HG03432 (cell line): ENCODE data around the gene MYG1.
"Not testable (repeated sequence)": the region's sequence is repeated elsewhere in the genome, so short reads cannot be mapped to it uniquely, and the experiment has no call there.

Experiments
- ATAC-seq: cut with Tn5 transposase; IDR thresholded peaks from one replicate; pipeline ENCODE4 v1.9.1; 2021; ENCODE audit warnings: mild to moderate bottlenecking, moderate library complexity; ENCODE audit not compliant: unreplicated experiment

The MYG1 gene

DNA sequence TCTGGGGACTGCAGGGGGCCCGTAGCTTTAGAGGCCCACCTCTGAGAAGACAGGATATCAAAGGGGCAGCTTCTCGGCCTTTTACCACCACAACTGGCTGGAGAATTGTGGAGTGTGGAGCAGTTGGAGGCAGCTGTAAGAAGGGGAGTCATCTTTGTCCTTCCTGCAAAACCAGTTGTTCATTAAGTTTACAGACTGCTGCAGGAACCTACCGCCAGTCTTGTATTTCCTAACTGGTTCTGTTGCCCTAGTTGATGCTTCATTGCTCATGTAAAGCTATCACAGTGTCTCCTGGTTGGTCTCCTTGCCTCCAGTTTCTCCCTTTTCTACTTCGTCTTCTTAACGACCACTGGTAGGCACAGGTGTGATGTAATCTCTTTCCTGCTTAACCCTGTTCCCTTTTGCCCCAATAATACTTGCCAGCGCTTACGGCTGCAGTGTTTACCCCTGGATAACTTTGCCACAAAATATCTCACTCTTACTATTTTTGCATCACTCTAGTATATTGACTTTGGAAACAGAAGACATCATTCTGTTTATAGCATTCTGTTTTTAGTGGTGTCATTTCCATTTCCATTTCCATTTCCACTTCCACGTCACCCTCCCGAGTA is 19.5 kb upstream of the MYG1 start:
- no peak for ATAC-seq

DNA sequence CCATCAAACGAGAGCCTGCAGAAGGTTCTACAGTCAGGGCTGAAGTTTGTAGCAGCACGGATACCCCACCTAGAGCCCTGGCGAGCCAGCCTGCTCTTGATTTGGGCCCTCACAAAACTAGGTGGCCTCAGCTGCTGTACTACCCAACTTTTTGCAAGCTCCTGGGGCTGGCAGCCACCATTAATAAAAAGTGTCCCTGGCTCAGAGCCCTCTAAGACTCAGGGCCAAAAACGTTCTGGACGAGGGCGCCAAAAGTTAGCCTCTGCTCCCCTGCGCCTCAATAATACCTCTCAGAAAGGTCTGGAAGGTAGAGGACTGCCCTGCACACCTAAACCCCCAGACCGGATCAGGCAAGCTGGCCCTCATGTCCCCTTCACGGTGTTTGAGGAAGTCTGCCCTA is 13.0 kb upstream of the MYG1 start:
- no peak for ATAC-seq

DNA sequence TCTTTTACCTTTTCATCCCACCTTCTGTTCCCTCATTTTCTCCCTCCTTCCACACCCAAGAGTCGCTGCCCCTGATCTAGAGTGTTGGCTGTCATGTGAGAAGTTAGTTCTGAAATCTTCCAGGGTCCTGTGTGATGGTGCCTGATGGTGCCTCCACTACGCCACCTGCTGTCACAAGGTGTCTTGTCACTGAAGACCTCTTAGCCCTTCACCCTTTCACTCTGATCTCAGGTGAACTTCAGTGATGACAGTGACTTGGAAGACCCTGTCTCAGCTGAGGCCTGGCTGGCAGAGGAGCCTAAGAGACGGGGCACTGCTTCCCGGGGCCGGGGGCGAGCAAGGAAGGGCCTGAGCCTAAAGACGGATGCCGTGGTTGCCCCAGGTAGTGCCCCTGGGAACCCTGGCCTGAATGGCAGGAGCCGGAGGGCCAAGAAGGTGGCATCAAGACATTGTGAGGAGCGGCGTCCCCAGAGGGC is 11.7 kb upstream of the MYG1 start:
- ATAC-seq, result no peak

DNA sequence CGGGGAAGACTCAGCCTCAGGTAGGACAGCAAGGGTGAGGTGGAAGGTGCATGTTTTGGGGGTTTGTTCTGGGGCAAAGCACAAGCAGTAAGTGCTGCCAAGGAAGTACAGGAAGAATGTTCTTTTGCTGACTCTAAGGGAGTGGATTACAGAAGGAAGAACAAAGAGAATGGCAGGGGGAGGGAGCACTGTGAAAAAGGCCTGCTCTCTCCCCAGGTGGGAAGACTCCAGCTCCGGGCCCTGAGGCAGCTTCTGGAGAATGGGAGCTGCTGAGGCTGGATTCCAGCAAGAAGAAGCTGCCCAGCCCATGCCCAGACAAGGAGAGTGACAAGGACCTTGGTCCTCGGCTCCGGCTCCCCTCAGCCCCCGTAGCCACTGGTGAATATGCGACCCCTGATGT is 11.2 kb upstream of the MYG1 start:
- ATAC-seq, result no peak

DNA sequence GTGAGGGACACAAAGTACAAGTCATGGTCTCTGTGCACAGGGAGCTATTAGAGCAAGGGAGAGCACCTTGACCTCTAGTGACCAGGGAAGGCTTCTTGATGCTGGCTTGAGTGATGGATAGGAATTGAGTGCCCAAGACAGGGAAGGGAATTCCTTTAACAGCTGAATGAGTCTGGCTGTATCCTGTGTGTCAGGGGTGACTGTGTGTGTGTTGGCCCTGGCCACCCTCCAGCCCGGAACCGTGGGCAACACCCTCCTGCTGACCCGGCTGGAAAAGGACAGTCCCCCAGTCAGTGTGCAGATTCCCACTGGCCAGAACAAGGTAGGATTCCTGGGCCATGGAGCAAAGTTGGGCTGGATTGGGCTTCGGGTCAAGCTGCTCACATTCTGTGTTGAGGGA is 9.6 kb upstream of the MYG1 start:
- no peak for ATAC-seq

DNA sequence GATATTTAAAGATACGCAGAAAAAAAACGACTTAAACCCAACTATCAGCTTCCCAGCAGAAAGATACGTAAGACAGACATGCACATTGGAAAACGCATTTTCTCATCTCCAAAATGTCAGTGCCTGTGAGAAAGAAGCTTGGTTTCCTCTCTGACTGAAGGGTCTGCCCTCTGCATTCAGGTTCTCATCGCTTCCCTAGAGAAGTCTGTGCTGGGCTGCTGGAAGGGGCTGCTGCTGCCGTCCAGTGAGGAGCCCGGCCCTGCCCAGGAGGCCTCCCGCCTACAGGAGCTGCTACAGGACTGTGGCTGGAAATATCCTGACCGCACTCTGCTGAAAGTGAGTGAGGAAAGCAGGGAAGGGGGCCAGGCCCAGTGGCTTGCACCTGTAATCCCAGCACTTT is 8.8 kb upstream of the MYG1 start:
- no peak for ATAC-seq

DNA sequence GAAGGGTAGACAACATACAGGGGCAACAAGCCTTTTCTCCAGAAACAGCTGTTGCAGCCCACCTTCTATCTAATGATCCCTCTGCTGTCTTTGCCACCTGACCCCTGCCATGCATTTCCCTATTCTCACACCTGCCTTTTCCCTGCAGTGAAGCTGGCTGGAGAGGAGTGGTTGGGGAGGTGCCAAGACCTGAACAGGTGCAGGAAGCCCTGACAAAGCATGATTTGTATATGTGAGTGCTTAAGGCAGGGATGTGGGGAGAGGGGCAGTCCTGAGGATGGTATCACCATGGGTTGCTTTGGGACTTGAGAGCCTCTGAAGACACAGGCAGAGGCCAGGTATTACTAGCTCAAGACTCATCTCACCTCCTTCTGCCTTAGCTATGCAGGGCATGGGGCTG is 7.1 kb upstream of the MYG1 start:
- no peak for ATAC-seq

DNA sequence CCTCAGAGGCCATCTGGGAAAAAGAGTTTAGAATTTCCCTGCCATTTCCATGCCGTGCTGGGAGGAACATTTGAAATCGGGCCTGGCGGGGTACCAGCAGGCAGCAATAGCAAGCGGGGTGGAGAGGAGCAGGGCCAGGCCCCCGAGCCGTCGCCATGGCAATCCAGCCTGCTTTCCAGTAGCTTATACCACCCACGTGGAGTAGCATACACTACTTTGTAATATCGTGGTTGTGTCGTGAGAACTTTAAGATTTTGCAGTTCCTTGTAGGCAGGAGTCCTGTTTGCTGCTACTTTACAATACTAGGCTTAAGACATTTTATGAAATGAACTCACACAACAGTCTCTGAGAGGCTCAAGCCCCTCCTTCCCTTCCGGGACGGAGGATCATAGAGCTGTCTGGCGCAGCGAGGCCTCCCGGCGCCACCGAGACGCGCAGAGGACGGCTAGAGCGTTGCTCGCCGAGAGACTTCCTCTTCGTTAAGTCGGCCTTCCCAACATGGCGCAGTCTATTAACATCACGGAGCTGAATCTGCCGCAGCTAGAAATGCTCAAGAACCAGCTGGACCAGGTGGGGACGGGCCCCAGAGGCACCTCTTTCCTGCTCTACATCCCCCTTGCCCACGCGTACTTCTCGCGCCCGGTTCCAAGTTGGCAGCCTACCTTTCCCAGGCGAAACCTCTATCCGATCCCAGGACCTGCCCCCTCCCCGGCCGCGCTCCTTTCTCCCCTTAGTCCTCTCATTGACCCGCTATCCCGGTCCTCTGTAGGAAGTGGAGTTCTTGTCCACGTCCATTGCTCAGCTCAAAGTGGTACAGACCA is 4.2 kb upstream of the MYG1 start, which contains the start of gene PFDN5:
Gene PFDN5, plus strand, starts transcription at position 473 of the 821 bp plus-strand sequence. Its CDS starts 26 bp downstream, at position 499.
- ATAC-seq, result peak; percentile 81

DNA sequence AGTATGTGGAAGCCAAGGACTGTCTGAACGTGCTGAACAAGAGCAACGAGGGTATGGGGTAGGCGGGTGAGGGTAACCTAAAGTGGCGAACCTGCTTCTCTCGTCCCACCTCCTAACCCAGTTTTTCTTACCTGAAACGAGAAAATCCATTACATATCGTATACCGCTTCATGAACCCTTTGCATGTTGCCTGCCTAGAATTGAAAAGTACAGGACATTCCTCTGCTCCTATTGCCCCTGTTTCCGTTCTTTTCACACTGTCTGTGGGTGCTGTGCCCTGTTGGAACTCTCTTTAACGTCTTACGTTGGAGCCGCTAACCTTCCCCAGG is 3.6 kb upstream of the MYG1 start:
- no peak for ATAC-seq

DNA sequence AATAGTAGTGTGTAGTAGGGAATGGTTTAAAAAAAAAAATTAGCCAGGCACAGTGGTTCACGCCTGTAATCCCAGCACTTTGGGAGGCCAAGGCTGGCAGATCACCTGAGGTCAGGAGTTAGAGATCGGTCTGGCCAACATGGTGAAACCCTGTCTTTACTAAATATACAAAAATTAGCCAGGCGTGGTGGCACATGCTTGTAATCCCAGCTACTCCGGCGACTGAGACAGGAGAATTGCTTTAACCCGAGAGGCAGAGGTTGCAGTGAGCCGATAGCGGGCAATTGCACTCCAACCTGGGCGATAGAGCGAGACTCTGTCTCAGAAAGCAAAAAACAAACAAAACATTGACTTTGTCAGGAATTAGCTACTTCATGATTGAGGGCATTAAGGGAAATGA is 2.4 kb upstream of the MYG1 start:
- ATAC-seq, result not testable (repeated sequence)

DNA sequence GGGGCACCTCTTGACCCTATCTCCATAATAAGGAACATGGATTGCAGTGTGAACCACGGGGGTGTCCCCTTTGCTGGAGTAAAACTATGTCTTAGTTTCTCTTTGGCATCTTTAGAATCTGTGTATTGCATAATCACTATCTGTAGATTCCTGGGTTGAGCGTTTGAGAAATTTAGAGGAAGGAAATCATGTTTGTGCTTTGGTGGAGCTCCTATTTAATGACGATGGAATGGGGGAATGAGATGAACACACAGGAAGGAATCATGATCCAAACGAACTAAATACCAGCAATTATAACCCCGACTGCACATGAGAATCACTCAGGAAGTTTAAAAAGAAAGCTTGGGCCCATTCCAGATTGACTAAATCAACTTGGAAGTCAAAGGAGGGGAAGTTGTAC is 1.3 kb upstream of the MYG1 start:
- no peak for ATAC-seq

DNA sequence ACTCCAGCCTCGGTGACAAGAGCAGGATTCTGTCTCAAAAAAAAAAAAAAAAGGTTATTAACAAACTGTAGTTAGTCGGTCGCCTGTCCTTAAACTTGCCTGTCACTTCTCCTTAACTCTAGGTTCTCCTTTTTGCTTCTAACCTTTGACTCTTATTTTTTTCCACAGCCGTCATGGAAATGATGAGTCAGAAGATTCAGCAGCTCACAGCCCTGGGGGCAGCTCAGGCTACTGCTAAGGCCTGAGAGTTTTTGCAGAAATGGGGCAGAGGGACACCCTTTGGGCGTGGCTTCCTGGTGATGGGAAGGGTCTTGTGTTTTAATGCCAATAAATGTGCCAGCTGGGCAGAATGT is 418 bp upstream of the MYG1 start:
- no peak for ATAC-seq

DNA sequence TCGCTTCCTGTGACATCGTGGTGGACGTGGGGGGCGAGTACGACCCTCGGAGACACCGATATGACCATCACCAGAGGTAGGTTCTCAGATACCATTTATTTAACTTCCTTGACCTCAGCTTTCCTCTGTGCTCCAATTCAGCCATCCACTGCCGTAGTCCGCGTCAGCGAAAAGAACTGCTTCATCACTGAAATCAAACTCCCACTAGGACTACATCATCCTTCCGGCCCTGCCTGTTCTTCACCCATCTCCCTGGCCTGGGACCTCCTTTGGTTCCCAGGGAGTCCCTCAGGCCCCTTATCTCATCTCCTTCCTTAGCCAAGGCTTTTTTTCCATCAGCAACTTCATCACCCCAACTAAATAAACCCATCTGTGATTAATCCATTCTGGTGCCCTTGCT is 692 bp downstream of the MYG1 start:
- no peak for ATAC-seq

DNA sequence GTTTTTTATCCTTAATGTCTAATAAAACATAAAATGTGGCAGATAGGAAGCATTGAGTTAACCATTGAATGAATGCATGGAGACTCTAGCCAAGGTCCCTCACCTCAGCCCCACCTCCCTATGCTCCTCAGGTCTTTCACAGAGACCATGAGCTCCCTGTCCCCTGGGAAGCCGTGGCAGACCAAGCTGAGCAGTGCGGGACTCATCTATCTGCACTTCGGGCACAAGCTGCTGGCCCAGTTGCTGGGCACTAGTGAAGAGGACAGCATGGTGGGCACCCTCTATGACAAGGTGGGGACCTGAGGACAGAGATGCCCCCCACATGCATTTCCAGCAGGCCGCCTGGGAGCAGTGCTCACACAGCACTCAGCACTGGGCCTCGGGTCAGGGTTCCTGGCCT is 3.4 kb downstream of the MYG1 start:
- ATAC-seq, result no peak

DNA sequence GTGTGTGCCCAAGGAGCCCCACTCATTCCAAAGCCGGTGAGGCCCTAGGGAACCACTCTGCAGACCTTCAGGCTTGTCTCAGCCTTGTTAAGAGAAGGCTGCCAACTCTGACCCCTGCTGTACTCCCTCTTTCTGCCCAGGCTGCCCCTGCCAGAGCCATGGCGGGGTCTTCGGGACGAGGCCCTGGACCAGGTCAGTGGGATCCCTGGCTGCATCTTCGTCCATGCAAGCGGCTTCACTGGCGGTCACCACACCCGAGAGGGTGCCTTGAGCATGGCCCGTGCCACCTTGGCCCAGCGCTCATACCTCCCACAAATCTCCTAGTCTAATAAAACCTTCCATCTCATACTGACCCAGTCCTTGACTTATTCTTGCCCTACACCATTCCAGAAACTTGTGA is 7.3 kb downstream of the MYG1 start:
- ATAC-seq, result no peak

DNA sequence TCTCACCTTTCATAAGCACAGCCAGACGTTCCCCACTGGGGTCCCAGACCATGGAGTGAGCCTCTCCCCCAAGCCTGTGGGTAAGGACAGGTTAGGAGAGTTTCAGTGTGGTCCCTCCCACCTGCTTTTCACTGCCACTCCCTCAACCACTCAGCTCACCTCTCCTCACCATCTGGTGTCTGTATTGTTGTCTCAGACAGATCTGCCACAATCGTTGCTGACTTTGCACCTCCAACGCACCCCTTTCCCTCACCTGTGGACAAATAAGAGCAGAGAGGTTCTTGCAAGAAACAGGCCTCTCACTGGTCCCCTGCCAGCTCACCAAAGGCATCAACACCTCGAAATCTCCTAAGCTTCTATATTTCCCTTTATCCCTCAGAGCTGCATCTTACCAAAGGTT is 8.8 kb downstream of the MYG1 start:
- no peak for ATAC-seq

DNA sequence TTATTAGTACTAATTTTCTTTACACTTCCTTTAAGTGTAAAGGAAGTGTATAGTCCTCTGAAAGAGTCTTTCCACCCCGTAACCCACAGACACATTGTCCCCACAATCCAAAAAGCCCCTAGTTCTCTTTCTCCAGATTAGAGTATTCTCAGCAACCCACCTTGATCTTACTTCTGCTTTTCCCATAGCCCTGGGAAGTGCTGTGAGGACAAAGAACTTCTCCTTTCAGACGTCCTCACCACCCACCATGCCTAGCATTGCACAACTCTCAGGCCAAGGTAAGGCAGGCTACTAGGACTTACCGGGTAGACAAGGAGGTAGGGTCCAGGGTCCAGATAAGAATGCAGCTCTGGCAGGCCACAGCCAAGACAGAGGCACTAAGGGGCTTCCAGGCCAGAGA is 14.5 kb downstream of the MYG1 start:
- ATAC-seq, result no peak

DNA sequence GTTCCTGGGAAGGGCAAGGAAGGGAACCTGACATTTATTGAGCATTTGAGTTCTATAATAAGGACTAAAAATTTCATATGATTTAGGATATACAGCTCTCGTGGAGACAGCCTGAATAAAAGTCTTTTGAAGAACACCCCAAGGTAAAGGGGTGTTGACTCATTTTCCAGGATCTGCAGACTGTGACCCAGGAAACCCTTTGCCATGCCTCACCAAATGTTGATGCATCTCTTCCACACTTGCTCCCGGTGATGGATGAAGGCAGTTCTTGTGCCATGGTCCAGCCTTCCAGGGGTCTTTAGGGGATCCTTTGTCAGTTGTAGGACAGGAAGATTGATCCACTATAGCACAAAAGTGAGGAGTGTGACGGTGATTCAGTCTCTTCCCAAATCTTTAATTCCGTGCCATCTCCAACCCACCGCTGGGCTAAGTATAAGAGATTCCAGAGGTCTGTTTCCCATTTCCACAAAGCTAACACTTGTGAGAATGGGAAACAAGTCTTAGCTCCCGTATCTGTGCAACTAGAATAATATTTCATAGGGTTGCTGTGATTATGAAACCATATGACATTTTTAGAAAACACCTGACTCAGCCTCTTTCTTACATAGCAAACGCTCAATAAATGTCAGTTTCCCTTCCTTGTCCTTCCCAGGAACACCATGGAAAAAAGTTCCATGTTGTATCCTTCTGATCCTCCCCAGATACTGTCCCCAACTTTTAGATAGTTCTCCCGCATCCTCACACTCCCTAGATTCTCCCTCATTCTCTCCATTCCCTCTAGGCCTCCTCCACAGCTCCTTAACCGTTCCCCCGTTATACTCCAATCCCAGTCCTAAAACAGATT is 21.1 kb downstream of the MYG1 start:
- ATAC-seq, result no peak

DNA sequence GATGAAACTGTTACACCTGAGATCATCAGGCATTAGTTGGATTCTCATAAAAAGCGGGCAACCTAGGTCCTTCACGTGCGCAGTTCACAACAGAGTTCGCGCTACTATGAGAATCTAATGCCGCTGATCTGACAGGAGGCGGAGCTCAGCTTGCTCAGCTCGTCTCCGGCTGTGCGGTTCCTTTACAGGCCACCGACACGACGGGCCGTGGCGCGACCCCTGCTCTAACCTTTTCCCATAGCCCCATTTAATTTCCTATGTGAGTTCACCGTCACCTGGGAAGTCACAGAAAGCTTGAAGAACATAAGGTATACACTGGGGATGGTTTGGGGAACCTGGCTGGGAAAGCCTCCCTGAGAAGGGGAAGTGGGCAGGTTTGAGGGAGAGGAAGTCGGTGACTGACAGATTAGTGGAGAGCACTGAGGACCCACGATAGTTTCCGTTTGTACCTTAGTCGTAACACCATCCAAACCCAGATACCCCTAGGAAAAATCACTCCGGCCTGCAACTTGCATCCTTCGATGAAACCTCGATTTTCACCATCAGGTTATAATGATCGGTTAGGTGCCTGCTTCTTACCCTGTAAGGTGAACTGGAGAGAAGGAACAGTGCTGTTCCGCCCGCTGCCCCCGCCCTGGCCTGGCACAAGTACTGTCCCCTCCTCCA is 24.8 kb downstream of the MYG1 start:
- ATAC-seq, result peak; percentile 26

DNA sequence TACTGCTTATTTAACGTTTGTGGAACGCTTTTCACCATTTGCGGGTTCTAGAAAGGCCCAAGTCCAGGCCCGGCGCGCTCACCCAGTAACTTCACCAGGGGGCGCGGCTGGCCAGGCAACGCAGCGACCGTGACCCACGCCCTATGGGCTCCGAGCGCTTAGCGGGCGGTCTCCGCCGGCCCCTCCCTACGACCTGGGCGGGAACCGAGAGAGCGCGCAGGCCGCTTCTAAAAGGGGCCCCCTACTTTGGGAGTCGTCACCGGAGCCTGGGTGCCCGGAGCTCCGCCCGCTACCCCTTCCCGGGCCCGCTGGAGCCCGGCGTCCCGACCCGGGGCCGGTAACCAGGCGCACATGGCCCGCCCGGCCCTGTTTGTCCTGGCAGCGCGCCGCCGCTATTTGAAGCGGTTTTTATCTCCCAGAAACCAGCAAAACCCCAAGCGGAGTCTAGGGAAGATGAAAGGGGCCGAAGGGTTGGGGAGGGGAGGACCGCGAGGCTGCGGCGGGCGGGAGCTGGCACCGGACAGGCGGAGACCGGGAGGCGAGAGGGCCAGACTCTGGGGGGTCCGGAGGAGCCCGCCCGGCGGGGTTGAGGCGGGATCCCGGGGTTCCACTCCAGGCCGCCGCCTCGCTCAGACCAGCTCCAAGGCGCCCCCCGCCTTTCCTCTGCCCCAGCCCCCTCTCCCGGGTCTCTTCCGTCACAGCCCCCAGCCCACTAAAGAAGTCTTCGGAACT is 25.4 kb downstream of the MYG1 start:
- peak; percentile 63 for ATAC-seq
